Activated T-helper 1 cell treated with anti-CD3 and anti-CD28 coated beads, Interleukin-12 subunit alpha, Interleukin-12 subunit beta, Interleukin-2, Interleukin-4 antibody, amounts not matched to agents 30 ng/mL and 10 ng/mL and 1 ng/mL, durations not matched to agents 14 hours and 24 hours and 36 hours (primary cell): ENCODE measurements around the gene ENOX1. TPM values are rescaled to one million over a fixed set of nuclear protein-coding genes. Genes with fewer than 3 reads are reported as not detected.

Source experiments
- DNase-seq: peaks from one replicate; pipeline ENCODE4 v3.0.0; 2021; ENCODE audit warnings: low spot score
- H3K27ac Mint-ChIP-seq: one replicate; pipeline ENCODE4 v1.8.0; 2021; ENCODE audit warnings: mild to moderate bottlenecking, mixed read lengths
- H3K27me3 Mint-ChIP-seq: one replicate; pipeline ENCODE4 v1.8.0; 2022; ENCODE audit warnings: mild to moderate bottlenecking, moderate library complexity, mixed read lengths; ENCODE audit not compliant: insufficient read depth
- H3K36me3 Mint-ChIP-seq: one replicate; pipeline ENCODE4 v1.8.0; 2021; ENCODE audit warnings: low read depth, mixed read lengths
- H3K4me1 Mint-ChIP-seq: one replicate; pipeline ENCODE4 v1.8.0; 2021; ENCODE audit warnings: low read depth, mixed read lengths
- H3K4me3 Mint-ChIP-seq: one replicate; pipeline ENCODE4 v1.8.0; 2021; ENCODE audit warnings: mild to moderate bottlenecking, moderate library complexity, mixed read lengths
- H3K9me3 Mint-ChIP-seq: one replicate; pipeline ENCODE4 v1.8.0; 2021; ENCODE audit warnings: mixed read lengths
- intact Hi-C: fragments of 100-400 bp; cut with micrococcal nuclease; formaldehyde crosslinking; loops from one replicate; pipeline ENCODE4 v1.15.1; 2024
- total RNA-seq: library from RNA; stranded (reverse); gene quantifications from 2 replicates; pipeline ENCODE4 v1.2.3, GENCODE V29; 2022

Gene ENOX1
- total RNA-seq, 1 donor from 2014 or later: 0.08 TPM

DNA sequence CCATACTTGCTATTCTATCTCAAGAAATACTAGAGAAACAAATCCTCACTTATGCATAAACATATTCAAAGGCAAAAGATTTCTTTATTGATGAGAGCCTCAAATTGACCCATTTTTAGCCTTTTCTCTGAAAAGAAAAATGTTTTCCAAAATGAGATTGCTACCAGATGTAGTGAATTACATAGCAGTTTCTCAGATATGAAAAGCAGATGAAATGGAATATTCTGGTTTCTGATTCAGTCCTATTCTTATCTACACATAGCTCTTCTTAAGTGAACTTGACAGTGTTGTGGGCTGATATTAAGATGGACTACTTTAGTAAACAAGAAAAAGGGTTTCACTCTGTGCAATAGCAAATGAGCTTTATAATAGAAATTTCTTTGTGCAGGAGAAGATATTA is 579.9 kb downstream of the ENOX1 start:
- no peak for DNase-seq
- H3K9me3 Mint-ChIP-seq: no peaks in the 10 kb centered on the region
- no peaks in the 10 kb centered on the region for H3K36me3 Mint-ChIP-seq
- peaks cover 14% of the 10 kb centered on the region for H3K27me3 Mint-ChIP-seq
- intact Hi-C loops: no loop called here
- H3K4me3 Mint-ChIP-seq: no peak overlapping the region
- no peak overlapping the region for H3K27ac Mint-ChIP-seq
- no peaks in the 10 kb centered on the region for H3K4me1 Mint-ChIP-seq

DNA sequence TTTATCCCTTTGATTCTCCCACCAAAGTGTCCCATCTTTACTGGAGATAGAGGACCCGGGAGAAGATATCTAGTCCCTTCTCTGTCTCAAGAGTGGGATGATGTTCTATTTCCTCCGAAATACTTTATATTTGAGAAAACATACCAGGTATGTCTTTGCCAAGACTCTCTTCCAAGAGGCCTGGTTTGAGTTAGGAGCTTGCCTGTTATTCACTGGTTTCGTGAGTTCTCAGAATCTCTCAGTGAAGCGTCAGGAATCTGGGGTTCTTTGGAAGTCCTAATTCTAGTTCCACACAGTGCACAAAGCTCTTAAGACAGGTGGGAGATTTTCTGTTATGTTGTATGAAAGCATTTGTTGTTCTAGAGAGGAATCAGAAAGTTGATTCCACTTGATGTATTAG is 581.4 kb downstream of the ENOX1 start:
- Mint-ChIP-seq H3K27me3 (peaks cover 7% of the 10 kb centered on the region), H3K4me1 (no peaks in the 10 kb centered on the region), H3K36me3 (no peaks in the 10 kb centered on the region), H3K9me3 (no peaks in the 10 kb centered on the region), H3K4me3 (no peak overlapping the region), H3K27ac (no peak overlapping the region)
- no peak for DNase-seq
- intact Hi-C loops: no loop called here

DNA sequence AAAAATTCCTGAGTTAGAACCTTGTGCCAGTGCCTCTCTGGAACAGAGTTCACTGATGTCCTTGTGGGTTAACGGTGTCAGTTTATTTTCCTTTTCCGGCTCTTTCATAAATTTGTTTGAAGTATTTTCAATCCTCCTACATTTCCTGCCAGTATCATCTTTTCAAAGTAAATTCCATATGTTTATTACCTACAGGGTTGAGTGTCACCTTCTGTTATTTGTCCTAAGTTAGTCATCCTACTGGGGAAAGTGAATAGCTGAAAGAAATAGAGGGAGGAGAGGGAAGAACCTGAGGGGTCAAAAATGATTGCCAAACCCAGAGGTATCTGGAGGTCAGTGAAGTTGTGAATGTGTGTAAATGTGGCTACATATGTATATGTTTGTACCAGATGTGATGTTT is 582.2 kb downstream of the ENOX1 start:
- no peaks in the 10 kb centered on the region for H3K4me1 Mint-ChIP-seq
- no peaks in the 10 kb centered on the region for H3K36me3 Mint-ChIP-seq
- no peaks in the 10 kb centered on the region for H3K9me3 Mint-ChIP-seq
- H3K4me3 Mint-ChIP-seq: no peak overlapping the region
- H3K27me3 Mint-ChIP-seq: peaks cover 6% of the 10 kb centered on the region
- no peak for DNase-seq
- no peak overlapping the region for H3K27ac Mint-ChIP-seq
- intact Hi-C loops: no loop called here

DNA sequence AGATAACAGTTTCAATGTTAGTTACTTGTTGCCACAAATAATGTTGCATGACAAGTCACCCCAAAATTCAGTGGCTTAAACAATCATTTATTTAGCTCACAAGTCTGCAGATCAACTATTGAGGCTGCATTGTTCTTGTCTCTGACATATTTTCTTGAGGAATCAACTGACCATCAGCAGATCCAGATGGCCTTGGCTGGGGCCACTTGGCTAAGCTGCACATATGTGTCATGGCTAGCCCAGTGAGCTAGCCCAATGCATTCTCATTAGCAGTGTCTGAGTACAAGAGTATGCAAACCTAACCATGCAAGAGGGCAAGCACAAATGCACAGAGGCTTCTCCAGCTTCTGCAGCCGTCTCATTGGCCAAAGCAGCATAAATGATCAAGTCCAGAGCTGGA is 583.0 kb downstream of the ENOX1 start:
- Mint-ChIP-seq H3K27me3 (peaks cover 6% of the 10 kb centered on the region), H3K36me3 (no peaks in the 10 kb centered on the region), H3K27ac (no peak overlapping the region), H3K4me1 (no peaks in the 10 kb centered on the region), H3K4me3 (no peak overlapping the region), H3K9me3 (no peaks in the 10 kb centered on the region)
- no peak for DNase-seq
- intact Hi-C loops: no loop called here

DNA sequence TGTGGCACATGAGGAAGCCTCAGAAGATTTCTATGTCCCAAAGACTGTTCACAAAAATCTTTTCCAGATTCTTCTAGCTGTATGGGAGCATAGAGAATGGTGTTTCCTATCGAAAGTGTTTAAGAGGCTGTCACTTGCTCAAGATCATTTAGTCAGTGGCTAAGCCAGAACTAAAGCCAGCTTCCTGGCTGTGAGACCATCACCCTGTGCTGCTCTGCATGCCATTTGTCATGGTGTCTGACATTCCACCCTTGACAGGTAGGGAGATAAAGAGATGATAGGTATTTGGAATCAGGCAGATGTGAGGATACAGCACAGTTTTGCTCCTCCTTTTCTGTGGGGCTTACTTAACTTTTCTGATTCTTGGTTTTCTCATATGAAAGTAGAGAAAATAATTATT is 586.0 kb downstream of the ENOX1 start:
- H3K9me3 Mint-ChIP-seq: no peaks in the 10 kb centered on the region
- peaks cover 10% of the 10 kb centered on the region for H3K27me3 Mint-ChIP-seq
- intact Hi-C loops: no loop called here

DNA sequence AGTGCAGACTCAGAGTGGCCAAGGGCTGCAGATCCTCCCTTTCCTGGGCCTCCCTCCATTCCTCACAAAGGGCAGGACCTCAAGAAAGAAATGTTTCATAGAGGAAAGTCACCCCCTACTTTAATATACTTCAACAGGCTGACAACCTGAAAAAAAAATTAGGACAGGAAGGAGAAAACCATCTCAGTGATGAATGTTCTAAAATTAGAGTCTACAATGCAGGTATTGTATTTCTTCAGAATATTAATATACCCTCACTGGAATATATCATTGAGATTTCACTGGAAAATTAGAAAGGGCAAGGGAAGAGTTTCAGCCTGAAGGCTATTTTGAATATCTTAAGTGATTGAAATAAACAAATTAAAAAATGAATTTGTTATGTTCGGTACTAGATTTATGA is 586.5 kb downstream of the ENOX1 start:
- Mint-ChIP-seq H3K4me1 (no peaks in the 10 kb centered on the region), H3K27me3 (peaks cover 10% of the 10 kb centered on the region), H3K36me3 (no peaks in the 10 kb centered on the region), H3K9me3 (no peaks in the 10 kb centered on the region), H3K27ac (no peak overlapping the region), H3K4me3 (no peak overlapping the region)
- intact Hi-C loops: no loop called here
- DNase-seq: no peak

More for the DNA sequence above, 586.0 kb downstream of the ENOX1 start:
- no peak overlapping the region for H3K4me3 Mint-ChIP-seq
- no peaks in the 10 kb centered on the region for H3K4me1 Mint-ChIP-seq
- H3K36me3 Mint-ChIP-seq: no peaks in the 10 kb centered on the region
- no peak for DNase-seq
- H3K27ac Mint-ChIP-seq: no peak overlapping the region

DNA sequence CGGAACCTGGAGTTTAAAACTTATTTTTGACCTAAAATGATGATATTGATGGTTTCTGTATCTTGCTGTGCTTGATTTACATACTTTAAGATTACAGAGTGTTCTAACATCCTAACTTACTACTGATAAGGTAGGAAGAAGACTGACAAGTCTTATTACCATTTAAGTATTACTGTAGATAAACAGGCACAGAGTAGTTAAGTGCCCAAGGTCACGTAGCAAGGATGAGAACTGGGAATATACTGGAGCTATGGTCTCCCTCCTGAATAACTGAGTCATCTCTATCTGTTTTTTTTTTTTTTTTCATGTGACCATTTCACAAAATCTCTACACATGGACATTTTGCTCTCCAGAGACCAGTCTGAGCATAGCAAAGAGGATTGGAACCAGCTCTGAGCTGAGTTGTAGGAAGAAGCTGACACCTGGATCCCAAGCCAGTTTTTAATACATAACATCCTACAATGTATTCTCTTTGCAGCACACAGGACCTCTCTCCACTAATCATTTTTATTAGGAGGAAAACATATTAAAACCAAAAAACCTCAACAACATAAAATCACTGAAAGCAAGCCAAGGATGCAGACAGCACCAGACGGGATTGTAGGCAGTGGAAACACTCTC is 589.9 kb downstream of the ENOX1 start:
- no peaks in the 10 kb centered on the region for H3K4me1 Mint-ChIP-seq
- intact Hi-C loops: no loop called here
- peaks cover 9% of the 10 kb centered on the region for H3K27me3 Mint-ChIP-seq
- no peak overlapping the region for H3K27ac Mint-ChIP-seq
- no peaks in the 10 kb centered on the region for H3K9me3 Mint-ChIP-seq
- H3K4me3 Mint-ChIP-seq: no peak overlapping the region
- H3K36me3 Mint-ChIP-seq: no peaks in the 10 kb centered on the region
- no peak for DNase-seq

DNA sequence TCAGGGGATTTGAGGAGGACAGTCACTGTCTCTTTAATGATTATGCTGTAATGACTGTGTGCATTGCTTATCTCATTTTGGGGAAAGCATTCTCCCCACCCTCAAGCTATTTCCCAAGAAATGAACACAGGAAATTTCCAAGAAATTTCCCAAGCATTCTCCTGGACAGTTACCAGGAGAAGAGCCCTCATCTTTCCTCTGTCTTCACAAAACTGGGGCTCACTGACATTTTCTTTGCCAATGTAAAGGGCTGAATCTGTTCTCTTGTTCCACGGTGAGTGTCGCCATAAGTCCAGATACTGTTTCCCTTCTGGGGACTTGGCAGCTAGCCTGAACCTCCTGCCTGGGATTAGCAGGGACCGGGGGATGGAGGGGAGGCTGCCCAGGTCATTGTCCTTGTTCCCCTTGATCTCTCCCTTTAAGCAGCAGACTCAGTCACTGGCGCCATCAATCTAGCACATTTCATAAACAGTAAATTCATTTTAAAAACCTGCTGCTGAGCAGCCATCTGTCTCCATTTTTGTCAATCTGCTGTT is 590.6 kb downstream of the ENOX1 start:
- no peaks in the 10 kb centered on the region for H3K4me1 Mint-ChIP-seq
- no peaks in the 10 kb centered on the region for H3K36me3 Mint-ChIP-seq
- H3K9me3 Mint-ChIP-seq: no peaks in the 10 kb centered on the region
- no peak overlapping the region for H3K27ac Mint-ChIP-seq
- intact Hi-C loops: no loop called here
- H3K27me3 Mint-ChIP-seq: peaks cover 9% of the 10 kb centered on the region
- no peak for DNase-seq
- H3K4me3 Mint-ChIP-seq: no peak overlapping the region

DNA sequence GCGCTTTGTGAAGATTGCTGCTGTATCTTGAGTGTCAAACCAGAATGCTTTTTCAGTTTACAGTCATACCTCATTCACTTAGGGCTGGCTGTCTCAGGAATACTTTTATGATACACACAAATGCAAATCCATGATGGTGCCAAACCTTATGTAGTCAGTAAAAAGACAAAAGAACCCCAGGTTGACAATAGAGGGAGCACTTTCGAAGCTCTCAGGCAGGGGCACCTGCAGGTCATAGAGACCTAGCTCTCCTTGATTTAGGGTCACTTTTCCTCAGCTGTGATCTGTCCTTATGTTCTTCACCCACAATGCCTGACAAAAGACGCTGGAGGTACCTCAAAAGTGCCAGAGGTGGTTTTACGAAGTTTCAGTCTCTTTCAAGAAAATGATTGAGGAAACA is 591.2 kb downstream of the ENOX1 start:
- Mint-ChIP-seq H3K4me1 (no peaks in the 10 kb centered on the region), H3K36me3 (no peaks in the 10 kb centered on the region), H3K9me3 (no peaks in the 10 kb centered on the region), H3K27ac (no peak overlapping the region), H3K4me3 (no peak overlapping the region), H3K27me3 (peaks cover 9% of the 10 kb centered on the region)
- intact Hi-C loops: no loop called here
- no peak for DNase-seq

DNA sequence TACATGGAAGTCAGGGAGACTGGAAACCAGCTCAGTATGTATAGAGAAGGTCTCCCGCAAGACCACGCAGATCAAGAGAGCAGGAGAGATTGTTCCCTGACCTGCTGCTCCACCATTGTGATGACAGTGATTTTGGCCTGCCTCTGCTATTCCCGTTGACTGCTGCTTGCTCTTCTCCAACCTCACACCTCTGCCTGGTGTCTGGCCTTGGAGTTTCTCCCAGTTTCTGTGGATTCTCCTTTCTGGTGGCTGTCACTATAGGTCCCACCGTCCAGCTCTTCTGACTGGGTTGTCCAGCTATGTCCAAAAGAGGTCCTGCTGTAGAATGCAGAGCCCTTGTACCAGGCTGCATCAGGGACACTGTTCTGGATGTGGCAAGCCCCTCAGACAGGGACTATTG is 591.7 kb downstream of the ENOX1 start:
- no peaks in the 10 kb centered on the region for H3K36me3 Mint-ChIP-seq
- intact Hi-C loops: no loop called here
- DNase-seq: no peak
- H3K4me3 Mint-ChIP-seq: no peak overlapping the region
- no peaks in the 10 kb centered on the region for H3K9me3 Mint-ChIP-seq
- no peak overlapping the region for H3K27ac Mint-ChIP-seq
- no peaks in the 10 kb centered on the region for H3K4me1 Mint-ChIP-seq
- H3K27me3 Mint-ChIP-seq: peaks cover 12% of the 10 kb centered on the region

DNA sequence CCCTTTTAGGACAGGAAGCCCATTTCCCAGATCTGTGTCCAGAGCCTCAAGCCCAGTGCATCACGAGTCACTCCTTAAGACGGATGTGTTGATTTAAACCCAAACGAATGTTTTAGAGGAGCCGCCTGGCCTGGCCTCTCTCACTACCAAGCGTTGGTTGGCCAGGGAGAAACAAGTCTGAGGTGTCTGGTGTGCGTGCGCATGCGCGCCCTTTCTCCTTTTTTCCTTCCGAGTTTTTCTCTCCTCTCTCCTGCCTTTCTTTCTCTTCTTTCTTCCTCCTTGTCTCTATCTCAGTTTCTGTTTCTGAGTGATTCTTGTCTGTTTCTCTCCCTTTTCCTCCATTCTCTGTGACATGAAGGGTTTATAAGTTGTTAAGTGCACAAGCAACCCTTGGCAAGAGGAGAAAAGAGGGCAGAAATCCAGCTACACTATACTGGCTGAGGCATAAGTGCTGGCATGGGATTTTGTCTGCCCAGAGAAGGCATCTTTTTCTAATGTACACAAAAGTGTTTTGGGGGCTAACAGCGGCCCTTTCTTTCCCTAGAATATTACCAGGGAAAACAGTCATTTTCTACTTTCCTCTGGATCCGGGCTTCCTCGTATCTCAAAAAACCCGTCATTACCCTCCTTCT is 592.9 kb downstream of the ENOX1 start:
- H3K36me3 Mint-ChIP-seq: no peaks in the 10 kb centered on the region
- no peaks in the 10 kb centered on the region for H3K9me3 Mint-ChIP-seq
- H3K27ac Mint-ChIP-seq: no peak overlapping the region
- no peak for DNase-seq
- intact Hi-C loops: no loop called here
- no peaks in the 10 kb centered on the region for H3K4me1 Mint-ChIP-seq
- H3K27me3 Mint-ChIP-seq: peaks cover 11% of the 10 kb centered on the region
- no peak overlapping the region for H3K4me3 Mint-ChIP-seq

DNA sequence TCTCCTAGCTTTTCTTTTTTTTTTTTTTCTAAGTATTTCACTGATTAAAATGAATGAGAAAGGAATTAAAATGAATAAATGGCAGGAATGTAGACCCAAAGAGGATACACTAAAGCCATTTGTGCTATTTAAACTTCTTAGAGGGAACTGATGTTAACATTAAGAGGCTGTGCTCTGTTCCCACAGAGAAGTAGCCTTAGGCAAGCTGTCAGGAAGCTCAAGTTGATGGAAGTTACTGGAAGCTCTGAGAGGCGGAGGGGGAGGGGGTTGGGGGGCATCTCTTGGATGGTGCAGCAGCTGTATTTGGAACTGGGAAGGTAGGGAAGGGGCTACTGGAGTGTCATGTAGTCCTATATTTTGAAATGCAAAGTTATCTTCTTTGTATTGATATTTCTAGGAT is 595.2 kb downstream of the ENOX1 start:
- Mint-ChIP-seq H3K4me1 (no peaks in the 10 kb centered on the region), H3K27ac (no peak overlapping the region)
- intact Hi-C loops: no loop called here

DNA sequence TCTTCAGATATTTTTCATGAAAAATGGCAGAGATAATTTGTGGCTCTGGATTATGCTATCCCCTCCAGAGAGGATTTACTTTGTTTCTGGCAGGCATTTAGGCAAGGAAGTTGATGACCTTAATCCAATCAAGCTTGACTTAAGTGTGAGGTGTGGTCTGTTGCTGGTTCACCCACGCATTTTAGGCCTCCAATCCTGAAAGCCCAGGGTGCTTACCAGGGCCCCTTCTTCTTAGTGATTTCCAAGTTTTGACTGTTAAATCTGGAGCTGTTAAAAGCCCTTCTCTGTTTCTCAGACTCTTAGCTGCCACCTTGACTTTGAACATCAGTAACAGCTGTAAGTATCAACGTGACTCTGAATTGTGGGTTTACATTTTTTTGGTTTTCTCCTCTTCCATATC is 601.5 kb downstream of the ENOX1 start:
- Mint-ChIP-seq H3K4me1 (no peaks in the 10 kb centered on the region), H3K27me3 (peaks cover 8% of the 10 kb centered on the region), H3K36me3 (no peaks in the 10 kb centered on the region), H3K4me3 (no peak overlapping the region), H3K9me3 (no peaks in the 10 kb centered on the region), H3K27ac (no peak overlapping the region)
- DNase-seq: no peak
- intact Hi-C loops: no loop called here

More for the DNA sequence above, 595.2 kb downstream of the ENOX1 start:
- Mint-ChIP-seq H3K27me3 (peaks cover 8% of the 10 kb centered on the region), H3K36me3 (no peaks in the 10 kb centered on the region), H3K9me3 (no peaks in the 10 kb centered on the region), H3K4me3 (no peak overlapping the region)
- DNase-seq: no peak
